H9 (cell line): ENCODE data around the gene COL4A6. TPM values are rescaled to one million over a fixed set of nuclear protein-coding genes. Genes with fewer than 3 reads are reported as not detected.

ENCODE experiments used
- DNase-seq: peaks from one replicate; pipeline ENCODE4 v3.0.0-alpha.2; 2017
- H2AFZ ChIP-seq: one replicate; pipeline ENCODE4 v1.6.1; 2013; ENCODE audit warnings: mild to moderate bottlenecking, low read length, control low read depth, moderate library complexity
- H2AK5ac ChIP-seq: 2 replicates; pipeline ENCODE4 v1.6.1; 2013; ENCODE audit warnings: low read length, control low read depth, mixed read lengths; ENCODE audit not compliant: insufficient read length
- H2BK120ac ChIP-seq: one replicate; pipeline ENCODE4 v1.6.1; 2013; ENCODE audit warnings: low read depth, mild to moderate bottlenecking, low read length, control low read depth, inconsistent platforms; ENCODE audit not compliant: poor library complexity, severe bottlenecking
- H2BK12ac ChIP-seq: 2 replicates; pipeline ENCODE4 v1.6.1; 2013; ENCODE audit warnings: low read length, control low read depth, mixed read lengths, low read depth; ENCODE audit not compliant: insufficient read length
- H2BK15ac ChIP-seq: 2 replicates; pipeline ENCODE4 v1.6.1; 2013; ENCODE audit warnings: low read depth, low read length, control low read depth
- H2BK20ac ChIP-seq: one replicate; pipeline ENCODE4 v1.6.1; 2013; ENCODE audit warnings: low read depth, mild to moderate bottlenecking, low read length, control low read depth, inconsistent platforms; ENCODE audit not compliant: poor library complexity, severe bottlenecking
- H2BK5ac ChIP-seq: 2 replicates; pipeline ENCODE4 v1.6.1; 2013; ENCODE audit warnings: low read length, control low read depth, mixed read lengths; ENCODE audit not compliant: insufficient read length
- H3K14ac ChIP-seq: 2 replicates; pipeline ENCODE4 v1.6.1; 2013; ENCODE audit warnings: low read length, control low read depth; ENCODE audit not compliant: insufficient read depth
- H3K18ac ChIP-seq: 2 replicates; pipeline ENCODE4 v1.6.1; 2013; ENCODE audit warnings: low read depth, mild to moderate bottlenecking, mixed read lengths, low read length, control low read depth; ENCODE audit not compliant: insufficient read length
- H3K23ac ChIP-seq: 2 replicates; pipeline ENCODE4 v1.6.1; 2013; ENCODE audit warnings: low read length, control low read depth, mixed read lengths, low read depth; ENCODE audit not compliant: insufficient read length
- H3K23me2 ChIP-seq: 2 replicates; pipeline ENCODE4 v1.6.1; 2013; ENCODE audit warnings: low read depth, mild to moderate bottlenecking, mixed read lengths, low read length, control low read depth; ENCODE audit not compliant: insufficient read length, poor library complexity, severe bottlenecking
- H3K27ac ChIP-seq: 2 replicates; pipeline ENCODE4 v1.5.1; 2013; ENCODE audit warnings: low read length, control low read depth, mixed read lengths, low read depth; ENCODE audit not compliant: insufficient read length
- H3K27me3 ChIP-seq: 2 replicates; pipeline ENCODE4 v1.6.1; 2013; ENCODE audit warnings: low read length, control low read depth, inconsistent platforms; ENCODE audit not compliant: insufficient read depth
- H3K4ac ChIP-seq: 2 replicates; pipeline ENCODE4 v1.6.1; 2013; ENCODE audit warnings: low read depth, mild to moderate bottlenecking, control low read depth, inconsistent platforms, low read length, moderate library complexity
- H3K4me1 ChIP-seq: 2 replicates; pipeline ENCODE4 v1.6.1; 2013; ENCODE audit warnings: low read length, control low read depth, inconsistent platforms; ENCODE audit not compliant: insufficient read depth
- H3K4me2 ChIP-seq: 2 replicates; pipeline ENCODE4 v1.6.1; 2013; ENCODE audit warnings: low read length, control low read depth, mixed read lengths; ENCODE audit not compliant: insufficient read length, insufficient read depth
- H3K56ac ChIP-seq: 2 replicates; pipeline ENCODE4 v1.6.1; 2013; ENCODE audit warnings: low read depth, mild to moderate bottlenecking, mixed read lengths, low read length, control low read depth; ENCODE audit not compliant: insufficient read length
- H3K79me1 ChIP-seq: 2 replicates; pipeline ENCODE4 v1.6.1; 2013; ENCODE audit warnings: low read depth, mild to moderate bottlenecking, moderate library complexity, low read length, control low read depth, inconsistent platforms; ENCODE audit not compliant: insufficient read depth, poor library complexity, severe bottlenecking
- H3K79me2 ChIP-seq: 2 replicates; pipeline ENCODE4 v1.6.1; 2013; ENCODE audit warnings: low read length, control low read depth, inconsistent platforms; ENCODE audit not compliant: insufficient read depth
- H3K9ac ChIP-seq: 2 replicates; pipeline ENCODE4 v1.6.1; 2013; ENCODE audit warnings: low read length, control low read depth, mixed read lengths; ENCODE audit not compliant: insufficient read length; ENCODE audit errors: extremely low read depth
- H3K9me3 ChIP-seq: one replicate; pipeline ENCODE4 v1.6.1; 2013; ENCODE audit warnings: low read depth, low read length, inconsistent platforms; ENCODE audit not compliant: control insufficient read depth
- H3T11ph ChIP-seq: one replicate; pipeline ENCODE4 v1.6.1; 2013; ENCODE audit warnings: mild to moderate bottlenecking, low read length, control low read depth, inconsistent platforms
- H4K20me1 ChIP-seq: one replicate; pipeline ENCODE4 v1.6.1; 2013; ENCODE audit not compliant: control insufficient read depth, insufficient read length, insufficient read depth
- H4K5ac ChIP-seq: 2 replicates; pipeline ENCODE4 v1.6.1; 2013; ENCODE audit warnings: low read depth, mild to moderate bottlenecking, mixed read lengths, low read length, control low read depth; ENCODE audit not compliant: insufficient read length
- H4K8ac ChIP-seq: replicated peaks from 2 replicates; pipeline ENCODE4 v1.6.1; 2013; ENCODE audit warnings: low read length, control low read depth, mixed read lengths, low read depth; ENCODE audit not compliant: insufficient read length
- H4K91ac ChIP-seq: 2 replicates; pipeline ENCODE4 v1.6.1; 2013; ENCODE audit warnings: low read depth, mild to moderate bottlenecking, moderate library complexity, mixed read lengths, low read length, control low read depth; ENCODE audit not compliant: insufficient read length
- H3K27ac Mint-ChIP-seq, 3 experiments: 2 replicates in 2 of 3; 3 replicates in 1 of 3; pipeline ENCODE4 v1.8.0; 2020 to 2021; ENCODE audit warnings: mixed read lengths in 3 of 3, mild to moderate bottlenecking in 1 of 3, moderate library complexity in 1 of 3
- H3K27me3 Mint-ChIP-seq: 2 replicates; pipeline ENCODE4 v1.8.0; 2021; ENCODE audit warnings: low read depth, mild to moderate bottlenecking, moderate library complexity, mixed read lengths
- H3K36me3 Mint-ChIP-seq, 3 experiments: 2 replicates in 2 of 3; 3 replicates in 1 of 3; pipeline ENCODE4 v1.8.0; 2020 to 2021; ENCODE audit warnings: low read depth in 3 of 3, mixed read lengths in 3 of 3; ENCODE audit not compliant: insufficient read depth in 1 of 3
- H3K4me1 Mint-ChIP-seq, 2 experiments: 2 replicates each; pipeline ENCODE4 v1.8.0; 2020; ENCODE audit warnings: mixed read lengths in 2 of 2
- H3K4me3 Mint-ChIP-seq, 2 experiments: 2 replicates in 1 of 2; 3 replicates in 1 of 2; pipeline ENCODE4 v1.8.0; 2020 to 2021; ENCODE audit warnings: mild to moderate bottlenecking in 2 of 2, mixed read lengths in 2 of 2, moderate library complexity in 1 of 2
- H3K9me3 Mint-ChIP-seq, 2 experiments: 2 replicates in 1 of 2; 3 replicates in 1 of 2; pipeline ENCODE4 v1.8.0; 2020; ENCODE audit warnings: mild to moderate bottlenecking in 2 of 2, mixed read lengths in 2 of 2, moderate library complexity in 1 of 2
- WGBS: extraction: QIAGEN DNeasy Blood & Tissue Kit; methylation state at CpG from one replicate; pipeline ENCODE4 v1.1.7; 2013; ENCODE audit warnings: missing lambda C conversion rate, low lambda C conversion rate, mixed read lengths; ENCODE audit not compliant: insufficient read length; ENCODE audit errors: extremely low coverage; 5-methylcytosine and 5-hydroxymethylcytosine counted together
- total RNA-seq: library from RNA; stranded (reverse); gene quantifications from 2 replicates; pipeline ENCODE4 v1.2.1, GENCODE V29; 2021
- TF ChIP-seq, protein P1 (sequence below): fragments of 200-600 bp; sonication (generic); conservative IDR thresholded peaks from 3 replicates; pipeline ENCODE4 v1.8.0; 2021; ENCODE audit warnings: antibody characterized with exemption, mild to moderate bottlenecking

The COL4A6 gene
- total RNA-seq, 1 experiment from 2014 or later, result 16.7 TPM

DNA sequence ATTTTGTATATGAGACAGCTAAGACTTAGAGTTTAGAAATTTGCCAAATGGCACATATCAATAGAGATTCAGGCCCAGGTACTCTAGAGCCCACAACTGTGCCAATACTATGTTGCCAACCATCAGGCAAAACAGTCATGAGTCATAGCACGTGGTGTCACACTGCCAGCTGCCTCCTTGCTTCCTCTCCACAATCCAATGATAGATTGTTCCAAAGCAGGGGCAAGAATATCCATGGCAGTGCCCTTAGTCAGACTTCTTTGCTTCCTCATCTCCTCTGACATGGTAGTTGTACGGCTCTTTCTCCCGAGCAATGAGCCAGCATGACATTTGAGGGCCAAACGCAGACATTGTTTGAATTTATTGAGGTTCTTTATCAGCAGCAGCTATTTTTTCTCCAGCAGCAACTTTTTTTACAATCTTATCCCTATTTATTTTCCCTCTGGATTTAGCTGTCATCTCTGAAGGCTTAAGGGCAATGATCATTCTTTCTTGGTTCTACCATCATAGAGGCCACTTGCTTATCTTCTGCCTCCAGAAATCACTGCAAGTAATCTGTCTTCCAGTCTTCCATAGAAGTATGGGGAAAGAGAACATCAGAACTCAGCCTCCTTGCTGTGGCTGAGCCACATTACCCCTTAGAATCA is 169.7 kb downstream of the COL4A6 start:
- H2BK20ac ChIP-seq, result no peak overlapping the region
- no peak overlapping the region for H2BK5ac ChIP-seq
- Mint-ChIP-seq H3K36me3 (no peaks in the 10 kb centered on the region; a peak in 1 of 7 replicates), H3K9me3 (0 out of 5 replicates have a peak, but pooled peaks cover 0 to 2% of the 10 kb centered on the region in 2 experiments), H3K27me3 (no peaks in the 10 kb centered on the region), H3K27ac (no peak overlapping the region), H3K4me1 (peaks cover 5 to 15% of the 10 kb centered on the region in 2 experiments; a peak in 3 of 4 replicates), H3K4me3 (no peak overlapping the region)
- no peak overlapping the region for H4K91ac ChIP-seq
- H2AK5ac ChIP-seq, result no peak overlapping the region
- H3K56ac ChIP-seq, result no peak overlapping the region
- H3K9ac ChIP-seq, result no peak overlapping the region
- H4K8ac ChIP-seq, result no peak overlapping the region
- no peak overlapping the region for H3K14ac ChIP-seq
- H3K9me3 ChIP-seq, result no peaks in the 10 kb centered on the region
- no peak overlapping the region for H4K5ac ChIP-seq
- H2BK15ac ChIP-seq, result no peak overlapping the region
- H3K23ac ChIP-seq, result no peak overlapping the region
- no peak overlapping the region for H2BK120ac ChIP-seq
- no peaks in the 10 kb centered on the region for H3K79me2 ChIP-seq
- H2AFZ ChIP-seq, result no peak overlapping the region
- no peak overlapping the region for H3K27ac ChIP-seq
- H3K18ac ChIP-seq, result no peak overlapping the region
- H2BK12ac ChIP-seq, result no peak overlapping the region
- H3K79me1 ChIP-seq, result no peaks in the 10 kb centered on the region
- no peak for DNase-seq
- H3K4me1 ChIP-seq, result no peaks in the 10 kb centered on the region
- no peaks in the 10 kb centered on the region for H3K23me2 ChIP-seq
- no peak overlapping the region for H3T11ph ChIP-seq
- WGBS, result no CpG with 5 or more reads among the region's 4 CpGs
- no peak overlapping the region for H3K4ac ChIP-seq
- H4K20me1 ChIP-seq, result no peaks in the 10 kb centered on the region
- TF ChIP-seq, protein P1, sequence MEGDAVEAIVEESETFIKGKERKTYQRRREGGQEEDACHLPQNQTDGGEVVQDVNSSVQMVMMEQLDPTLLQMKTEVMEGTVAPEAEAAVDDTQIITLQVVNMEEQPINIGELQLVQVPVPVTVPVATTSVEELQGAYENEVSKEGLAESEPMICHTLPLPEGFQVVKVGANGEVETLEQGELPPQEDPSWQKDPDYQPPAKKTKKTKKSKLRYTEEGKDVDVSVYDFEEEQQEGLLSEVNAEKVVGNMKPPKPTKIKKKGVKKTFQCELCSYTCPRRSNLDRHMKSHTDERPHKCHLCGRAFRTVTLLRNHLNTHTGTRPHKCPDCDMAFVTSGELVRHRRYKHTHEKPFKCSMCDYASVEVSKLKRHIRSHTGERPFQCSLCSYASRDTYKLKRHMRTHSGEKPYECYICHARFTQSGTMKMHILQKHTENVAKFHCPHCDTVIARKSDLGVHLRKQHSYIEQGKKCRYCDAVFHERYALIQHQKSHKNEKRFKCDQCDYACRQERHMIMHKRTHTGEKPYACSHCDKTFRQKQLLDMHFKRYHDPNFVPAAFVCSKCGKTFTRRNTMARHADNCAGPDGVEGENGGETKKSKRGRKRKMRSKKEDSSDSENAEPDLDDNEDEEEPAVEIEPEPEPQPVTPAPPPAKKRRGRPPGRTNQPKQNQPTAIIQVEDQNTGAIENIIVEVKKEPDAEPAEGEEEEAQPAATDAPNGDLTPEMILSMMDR, result no peak
- no peaks in the 10 kb centered on the region for H3K27me3 ChIP-seq
- no peak overlapping the region for H3K4me2 ChIP-seq
